Amniotic epithelial cell (primary cell): Measurements from ENCODE around the gene DCHS2.

Experiments
- DNase-seq: peaks from one replicate; pipeline ENCODE4 v3.0.0-alpha.2; 2010; ENCODE audit warnings: low read depth

The DCHS2 gene

GRCh38 chr4:154319736-154320135 is 171.9 kb downstream of the DCHS2 start:
- no peak for DNase-seq

- no peak for DNase-seq
Measured at GRCh38 chr4:154317201-154317999, 174.2 kb downstream of the DCHS2 start.

GRCh38 chr4:154315741-154316140 is 175.9 kb downstream of the DCHS2 start:
- no peak for DNase-seq

- DNase-seq = peak; percentile 3
Measured at GRCh38 chr4:154314248-154314647, 177.4 kb downstream of the DCHS2 start.

- no peak for DNase-seq
Measured at GRCh38 chr4:154313004-154313585, 178.5 kb downstream of the DCHS2 start.

GRCh38 chr4:154312246-154312645 is 179.4 kb downstream of the DCHS2 start:
- no peak for DNase-seq

- DNase-seq = no peak
Measured at GRCh38 chr4:154310578-154310977, 181.0 kb downstream of the DCHS2 start.

- no peak for DNase-seq
Measured at GRCh38 chr4:154308207-154308606, 183.4 kb downstream of the DCHS2 start.

GRCh38 chr4:154307451-154307850 is 184.1 kb downstream of the DCHS2 start:
- DNase-seq = no peak

GRCh38 chr4:154305616-154306015 is 186.0 kb downstream of the DCHS2 start:
- DNase-seq = no peak

- DNase-seq = no peak
Measured at GRCh38 chr4:154304679-154305078, 186.9 kb downstream of the DCHS2 start.

- DNase-seq = no peak
Measured at GRCh38 chr4:154294652-154295350, 196.8 kb downstream of the DCHS2 start.

GRCh38 chr4:154293427-154293826 is 198.2 kb downstream of the DCHS2 start:
- DNase-seq = no peak

- DNase-seq = no peak
Measured at GRCh38 chr4:154292589-154292988, 199.0 kb downstream of the DCHS2 start.

GRCh38 chr4:154277172-154277571 is 214.4 kb downstream of the DCHS2 start:
- no peak for DNase-seq

- no peak for DNase-seq
Measured at GRCh38 chr4:154276496-154276895, 215.1 kb downstream of the DCHS2 start.

GRCh38 chr4:154254999-154255398 is 236.6 kb downstream of the DCHS2 start:
- DNase-seq = no peak

- DNase-seq = no peak
Measured at GRCh38 chr4:154234576-154234975, 257.0 kb downstream of the DCHS2 start.

- no peak for DNase-seq
Measured at GRCh38 chr4:154231806-154232478, 259.7 kb downstream of the DCHS2 start.

GRCh38 chr4:154230723-154231122 is 260.9 kb downstream of the DCHS2 start:
- DNase-seq = no peak

- DNase-seq = no peak
Measured at GRCh38 chr4:154230091-154230490, 261.5 kb downstream of the DCHS2 start.

- DNase-seq = no peak
Measured at GRCh38 chr4:154222875-154223274, 268.7 kb downstream of the DCHS2 start.

- DNase-seq = no peak
Measured at GRCh38 chr4:154218051-154218450, 273.5 kb downstream of the DCHS2 start.
